Tibial nerve (tissue), 4 donors: Measurements from ENCODE around the gene SKAP1. TPM values are rescaled to one million over a fixed set of nuclear protein-coding genes. Genes with fewer than 3 reads are reported as not detected.

Source experiments
- DNase-seq, 2 donors: peaks; one replicate each; pipeline ENCODE4 v3.0.0-alpha.2; 2019; ENCODE audit warnings: low spot score in 2 of 2
- H3K27ac ChIP-seq, 4 donors: fragments of 200-600 bp; sonication (generic) in 3 of 4; one replicate each; pipeline ENCODE4 v1.5.1; 2017 to 2019; ENCODE audit warnings: mild to moderate bottlenecking in 1 of 4
- H3K27me3 ChIP-seq, 2 donors: fragments of 200-600 bp; sonication (generic) in 1 of 2; one replicate each; pipeline versions ENCODE4 v1.5.1 to v1.6.0; 2017 to 2019
- H3K36me3 ChIP-seq, 3 donors: fragments of 200-600 bp; sonication (generic); one replicate each; pipeline ENCODE4 v1.5.1; 2018 to 2019
- H3K4me1 ChIP-seq, 4 donors: fragments of 200-600 bp; sonication (generic) in 3 of 4; one replicate each; pipeline ENCODE4 v1.5.1; 2017 to 2019
- H3K4me3 ChIP-seq, 4 donors: fragments of 200-600 bp; sonication (generic) in 3 of 4; one replicate each; pipeline ENCODE4 v1.5.1; 2017 to 2019; ENCODE audit warnings: mild to moderate bottlenecking in 1 of 4, moderate library complexity in 1 of 4
- H3K9me3 ChIP-seq, 4 donors: fragments of 200-600 bp; sonication (generic) in 3 of 4; one replicate each; pipeline ENCODE4 v1.5.1; 2017 to 2019
- CTCF ChIP-seq, 5 experiments: fragments of 200-600 bp in 3 of 5; fragments of 450-650 bp in 2 of 5; sonication (generic) in 3 of 5; IDR thresholded peaks; one replicate each; pipeline ENCODE4 v1.5.1; 2016 to 2019; ENCODE audit warnings: antibody characterized with exemption in 5 of 5, mild to moderate bottlenecking in 3 of 5, moderate library complexity in 2 of 5
- EP300 ChIP-seq, 2 donors: sonication (generic); formaldehyde crosslinking; IDR thresholded peaks; one replicate each; pipeline ENCODE4 v1.6.1; 2017; ENCODE audit warnings: antibody characterized with exemption in 2 of 2, mild to moderate bottlenecking in 1 of 2
- POLR2A ChIP-seq, 2 donors: fragments of 450-650 bp; IDR thresholded peaks; one replicate each; pipeline ENCODE4 v1.6.1; 2017; ENCODE audit warnings: antibody characterized with exemption in 2 of 2, mild to moderate bottlenecking in 2 of 2, moderate library complexity in 2 of 2
- WGBS, 2 donors: methylation state at CpG; one replicate each; pipeline ENCODE4 v1.1.5; 2018; 5-methylcytosine and 5-hydroxymethylcytosine counted together
- total RNA-seq, 4 donors: library from RNA; depleted of rRNA; stranded (reverse); fragments of >200 nt; gene quantifications; one replicate each; pipeline ENCODE4 v1.1.0, GENCODE V29; 2016

SKAP1 gene
- total RNA-seq, 4 donors from 2014 or later, result 0.59 to 2.0 (median 1.3) TPM

DNA sequence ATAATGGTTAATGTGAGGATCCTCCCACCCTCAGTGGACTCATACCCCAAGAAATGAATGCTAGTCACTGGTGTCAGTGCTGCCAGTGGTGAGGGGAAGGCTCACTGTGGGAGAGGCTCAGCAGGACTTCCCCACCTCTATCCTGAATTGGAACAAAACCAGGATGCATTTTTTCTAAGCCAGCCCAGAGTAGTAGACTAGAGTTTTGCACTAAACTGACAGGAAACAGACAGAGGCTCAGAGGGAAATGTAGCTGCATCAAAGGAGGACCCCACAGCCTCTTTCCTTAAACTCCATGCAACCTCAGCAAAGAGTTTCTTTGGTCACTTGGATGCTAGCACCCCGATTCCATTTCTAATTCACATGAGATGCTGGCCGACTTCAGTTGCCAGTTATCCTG lies 10.7 kb upstream of the SKAP1 start:
- Histone ChIP-seq H3K4me3 (no peak overlapping the region), H3K4me1 (peaks cover 0 to 8% (median 0%) of the 10 kb centered on the region in 4 donors), H3K27ac (peak overlapping the region in 1 of 4 donors; percentile 19), H3K9me3 (no peaks in the 10 kb centered on the region), H3K36me3 (no peaks in the 10 kb centered on the region), H3K27me3 (peaks cover 0 to 45% of the 10 kb centered on the region in 2 donors)
- TF ChIP-seq EP300 (IDR thresholded peaks at IDR 0.05), result no peak
- no peak for TF ChIP-seq CTCF (IDR thresholded peaks at IDR 0.05)
- no peak for TF ChIP-seq POLR2A (IDR thresholded peaks at IDR 0.05)
- WGBS, 2 donors, result 72 to 77% methylated on average over 2 of the region's 2 CpGs
- no peak for DNase-seq

DNA sequence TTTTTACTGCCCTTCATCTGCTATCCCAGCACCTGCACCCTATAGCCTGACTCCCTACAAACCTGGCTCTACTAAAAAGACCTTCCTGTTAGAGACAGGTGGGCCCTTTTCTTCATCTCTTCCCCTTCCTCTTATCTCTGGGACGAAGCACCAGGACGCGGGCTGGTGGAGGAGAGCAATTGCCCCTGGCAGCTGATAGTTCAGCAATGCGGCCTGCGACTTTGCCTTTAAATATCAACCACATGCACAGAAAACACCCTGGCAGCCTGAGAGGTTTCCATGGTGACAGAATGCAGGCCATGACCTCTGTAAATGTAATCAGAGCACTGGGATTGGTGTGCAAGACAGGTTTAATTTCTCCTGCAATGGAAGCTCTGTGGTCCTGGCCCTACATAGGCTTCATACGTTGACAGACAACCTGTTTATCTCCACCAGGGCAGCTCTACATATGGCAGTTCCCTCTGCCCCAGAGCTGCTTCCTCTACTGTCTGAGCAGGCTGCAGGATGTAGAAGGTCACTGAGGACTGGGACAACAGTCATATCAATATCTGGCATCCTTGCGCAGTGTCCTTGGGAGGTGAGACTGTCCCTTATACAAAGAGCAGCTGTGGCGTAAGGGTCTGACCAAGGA lies 10.0 kb upstream of the SKAP1 start:
- Histone ChIP-seq H3K4me1 (peaks cover 0 to 8% (median 0%) of the 10 kb centered on the region in 4 donors), H3K36me3 (no peaks in the 10 kb centered on the region), H3K9me3 (no peaks in the 10 kb centered on the region), H3K4me3 (no peak overlapping the region), H3K27ac (peak overlapping the region in 1 of 4 donors; percentile 19), H3K27me3 (peaks cover 0 to 51% of the 10 kb centered on the region in 2 donors)
- no peak for TF ChIP-seq POLR2A (IDR thresholded peaks at IDR 0.05)
- no peak for TF ChIP-seq CTCF (IDR thresholded peaks at IDR 0.05)
- no peak for TF ChIP-seq EP300 (IDR thresholded peaks at IDR 0.05)
- 59 to 67% methylated on average over 7 to 8 of the region's 8 CpGs for WGBS, 2 donors
- no peak for DNase-seq

DNA sequence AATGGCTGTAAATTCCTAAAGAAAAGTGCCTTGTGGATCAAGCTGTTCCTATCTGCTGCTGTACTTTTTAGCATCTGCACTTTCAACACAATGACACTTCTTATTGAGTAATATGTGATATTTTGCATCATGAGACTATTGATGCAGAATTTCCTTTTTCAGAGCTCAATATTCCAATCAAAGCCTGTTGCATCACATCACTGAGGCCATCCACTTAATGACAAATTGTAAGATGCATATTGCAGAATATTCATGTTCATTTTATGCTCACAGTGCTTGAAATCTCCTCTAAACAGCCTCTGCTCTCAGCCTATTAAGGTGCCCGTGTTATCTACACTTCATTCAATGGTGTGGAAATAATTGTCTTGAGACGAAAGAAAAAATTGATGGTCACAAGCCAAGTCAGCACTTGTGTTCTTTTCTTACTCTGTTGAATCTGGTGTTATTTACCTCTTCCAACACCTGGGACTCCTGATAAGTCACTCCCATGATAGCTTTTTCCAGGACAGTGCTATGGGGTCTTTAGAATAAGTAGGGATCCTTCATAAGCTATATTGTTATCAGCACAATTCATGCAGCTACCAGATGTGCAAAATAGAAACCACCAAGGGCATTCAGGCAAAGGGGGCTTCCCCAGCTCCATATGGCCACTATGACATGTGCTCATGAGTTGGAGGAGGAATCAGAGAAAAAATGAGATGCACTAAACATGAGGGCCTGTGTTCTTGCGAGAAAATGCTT lies 9.3 kb upstream of the SKAP1 start:
- H3K9me3 ChIP-seq, result no peaks in the 10 kb centered on the region
- 89 to 91% methylated on average over 3 of the region's 3 CpGs for WGBS, 2 donors
- H3K4me3 ChIP-seq, result no peak overlapping the region
- H3K4me1 ChIP-seq, result peaks cover 0 to 8% (median 0%) of the 10 kb centered on the region in 4 donors
- no peak for DNase-seq
- H3K27me3 ChIP-seq, result peaks cover 0 to 51% of the 10 kb centered on the region in 2 donors
- no peak overlapping the region for H3K27ac ChIP-seq
- no peaks in the 10 kb centered on the region for H3K36me3 ChIP-seq
- TF ChIP-seq CTCF (IDR thresholded peaks at IDR 0.05), result no peak
- no peak for TF ChIP-seq EP300 (IDR thresholded peaks at IDR 0.05)
- no peak for TF ChIP-seq POLR2A (IDR thresholded peaks at IDR 0.05)

GRCh38 chr17:48438516-48439061 lies 8.6 kb upstream of the SKAP1 start:
- Histone ChIP-seq H3K4me1 (peaks cover 0 to 8% (median 0%) of the 10 kb centered on the region in 4 donors), H3K9me3 (no peaks in the 10 kb centered on the region), H3K27me3 (peaks cover 0 to 54% of the 10 kb centered on the region in 2 donors), H3K27ac (no peak overlapping the region), H3K4me3 (no peak overlapping the region), H3K36me3 (no peaks in the 10 kb centered on the region)
- no peak for TF ChIP-seq CTCF (IDR thresholded peaks at IDR 0.05)
- no peak for TF ChIP-seq EP300 (IDR thresholded peaks at IDR 0.05)
- TF ChIP-seq POLR2A (IDR thresholded peaks at IDR 0.05), result no peak
- DNase-seq, result no peak
- WGBS, 2 donors, result 23 to 37% methylated on average over 3 of the region's 3 CpGs

GRCh38 chr17:48433896-48434295 lies 3.9 kb upstream of the SKAP1 start:
- H3K9me3 ChIP-seq, result no peaks in the 10 kb centered on the region
- TF ChIP-seq EP300 (IDR thresholded peaks at IDR 0.05) (no peak), CTCF (IDR thresholded peaks at IDR 0.05) (no peak), POLR2A (IDR thresholded peaks at IDR 0.05) (no peak)
- H3K36me3 ChIP-seq, result no peaks in the 10 kb centered on the region
- H3K27ac ChIP-seq, result no peak overlapping the region
- DNase-seq, result no peak
- H3K4me3 ChIP-seq, result no peak overlapping the region
- peaks cover 0 to 6% (median 0%) of the 10 kb centered on the region in 4 donors for H3K4me1 ChIP-seq
- peaks cover 0 to 80% of the 10 kb centered on the region in 2 donors for H3K27me3 ChIP-seq
- WGBS, 2 donors, result 68 to 72% methylated on average over 6 of the region's 6 CpGs
